Measurements from ENCODE around the gene NCBP2. TPM values are rescaled to one million over a fixed set of nuclear protein-coding genes. Genes with fewer than 3 reads are reported as not detected.

NCBP2 gene
- 172 and 178 TPM in 2 replicates for polyA plus RNA-seq (2014; cell fraction: cytosol; rRNA removed)
- 94.3 and 109 TPM in 2 replicates for polyA plus RNA-seq (2014; cell fraction: nucleus; rRNA removed)

GRCh38 chr3:196942226-196942914 lies at the start of gene NCBP2:
Gene NCBP2, minus strand, starts transcription at chr3:196942528. Its CDS starts 25 bp downstream, at chr3:196942503.
- peak; percentile 97 for DNase-seq (ENCODE audit: low spot score)

GRCh38 chr3:196991581-196992460 lies 49.5 kb upstream of the NCBP2 start:
- DNase-seq (ENCODE audit: low spot score) = no peak

GRCh38 chr3:196990601-196991007 lies 48.3 kb upstream of the NCBP2 start:
- no peak for DNase-seq (ENCODE audit: low spot score)

GRCh38 chr3:196989721-196990262 lies 47.5 kb upstream of the NCBP2 start:
- DNase-seq (ENCODE audit: low spot score) = no peak

- DNase-seq (ENCODE audit: low spot score) = peak; percentile 73
These were observed 46.1 kb upstream of the NCBP2 start for GRCh38 chr3:196988241-196989029.

GRCh38 chr3:196987022-196987421 lies 44.7 kb upstream of the NCBP2 start:
- no peak for DNase-seq (ENCODE audit: low spot score)

GRCh38 chr3:196985954-196986885 lies 43.9 kb upstream of the NCBP2 start:
- DNase-seq (ENCODE audit: low spot score) = no peak

- DNase-seq (ENCODE audit: low spot score) = no peak
These were observed 43.0 kb upstream of the NCBP2 start for GRCh38 chr3:196985298-196985697.

GRCh38 chr3:196983186-196983585 lies 40.9 kb upstream of the NCBP2 start:
- DNase-seq (ENCODE audit: low spot score) = no peak

- DNase-seq (ENCODE audit: low spot score) = no peak
These were observed 39.3 kb upstream of the NCBP2 start for GRCh38 chr3:196981657-196982056.

GRCh38 chr3:196979545-196979944 lies 37.2 kb upstream of the NCBP2 start:
- no peak for DNase-seq (ENCODE audit: low spot score)

- no peak for DNase-seq (ENCODE audit: low spot score)
These were observed 34.6 kb upstream of the NCBP2 start for GRCh38 chr3:196976941-196977340.

- DNase-seq (ENCODE audit: low spot score) = no peak
These were observed 33.0 kb upstream of the NCBP2 start for GRCh38 chr3:196975349-196975748.

- DNase-seq (ENCODE audit: low spot score) = no peak
These were observed 32.3 kb upstream of the NCBP2 start for GRCh38 chr3:196974661-196975060.

- no peak for DNase-seq (ENCODE audit: low spot score)
These were observed 28.9 kb upstream of the NCBP2 start for GRCh38 chr3:196971094-196971698.

GRCh38 chr3:196970547-196971093 lies 28.3 kb upstream of the NCBP2 start:
- DNase-seq (ENCODE audit: low spot score) = no peak

- peak; percentile 68 for DNase-seq (ENCODE audit: low spot score)
These were observed 27.6 kb upstream of the NCBP2 start for GRCh38 chr3:196969660-196970546.

GRCh38 chr3:196969134-196969659 lies 26.9 kb upstream of the NCBP2 start:
- DNase-seq (ENCODE audit: low spot score) = no peak
